Prostate gland (tissue), 2 donors: Measurements from ENCODE around the gene TBC1D22A. TPM values are rescaled to one million over a fixed set of nuclear protein-coding genes. Genes with fewer than 3 reads are reported as not detected.

ENCODE experiments used
- DNase-seq: peaks from one replicate; pipeline ENCODE4 v3.0.0-alpha.2; 2019; ENCODE audit warnings: low spot score
- H3K27ac ChIP-seq, 2 donors: fragments of 200-600 bp; sonication (generic); 2 replicates each; pipeline ENCODE4 v1.5.1; 2017 to 2019
- H3K27me3 ChIP-seq: fragments of 200-600 bp; sonication (generic); replicated peaks from 2 replicates; pipeline ENCODE4 v1.5.1; 2019; ENCODE audit not compliant: insufficient read depth
- H3K36me3 ChIP-seq, 2 donors: fragments of 200-600 bp; sonication (generic); 1 replicate in 1 of 2; 2 replicates in 1 of 2; pipeline versions ENCODE4 v1.5.1 to v1.8.1; 2017 to 2019
- H3K4me1 ChIP-seq: fragments of 200-600 bp; sonication (generic); replicated peaks from 2 replicates; pipeline ENCODE4 v1.5.1; 2019
- H3K4me3 ChIP-seq, 2 donors: fragments of 200-600 bp; sonication (generic); 2 replicates each; pipeline ENCODE4 v1.5.1; 2017 to 2019
- H3K9me3 ChIP-seq: fragments of 200-600 bp; sonication (generic); 2 replicates; pipeline ENCODE4 v1.5.1; 2017
- POLR2A ChIP-seq: fragments of 450-650 bp; IDR thresholded peaks from one replicate; pipeline ENCODE4 v1.6.1; 2016; ENCODE audit warnings: antibody characterized with exemption, mild to moderate bottlenecking
- POLR2AphosphoS5 ChIP-seq: sonication (generic); formaldehyde crosslinking; IDR thresholded peaks from one replicate; pipeline ENCODE4 v1.6.1; 2017; ENCODE audit warnings: antibody characterized with exemption
- WGBS: methylation state at CpG from one replicate; pipeline ENCODE4 v1.1.5; 2018; 5-methylcytosine and 5-hydroxymethylcytosine counted together
- intact Hi-C: fragments of 100-400 bp; cut with DNase I; formaldehyde crosslinking; loops from one replicate; pipeline ENCODE4 v1.14.2; 2022
- total RNA-seq, 2 donors: library from RNA; depleted of rRNA; stranded (reverse); fragments of >200 nt; gene quantifications; one replicate each; pipeline ENCODE4 v1.1.0, GENCODE V29; 2016
- TF ChIP-seq, protein P1 (sequence below), 4 experiments: fragments of 200-600 bp in 2 of 4; fragments of 450-650 bp in 2 of 4; sonication (generic) in 2 of 4; IDR thresholded peaks; 1 replicate in 3 of 4; 2 replicates in 1 of 4; pipeline ENCODE4 v1.5.1; 2016 to 2019; ENCODE audit warnings: antibody characterized with exemption in 4 of 4, mild to moderate bottlenecking in 2 of 4, moderate library complexity in 2 of 4

The TBC1D22A gene
- total RNA-seq, 2 donors from 2014 or later: 16.0 to 30.7 TPM

- Histone ChIP-seq H3K36me3 (no peaks in the 10 kb centered on the region), H3K4me3 (no peak overlapping the region), H3K27ac (no peak overlapping the region), H3K9me3 (no peaks in the 10 kb centered on the region), H3K27me3 (no peaks in the 10 kb centered on the region), H3K4me1 (peaks cover 2% of the 10 kb centered on the region)
- TF ChIP-seq, protein P1, sequence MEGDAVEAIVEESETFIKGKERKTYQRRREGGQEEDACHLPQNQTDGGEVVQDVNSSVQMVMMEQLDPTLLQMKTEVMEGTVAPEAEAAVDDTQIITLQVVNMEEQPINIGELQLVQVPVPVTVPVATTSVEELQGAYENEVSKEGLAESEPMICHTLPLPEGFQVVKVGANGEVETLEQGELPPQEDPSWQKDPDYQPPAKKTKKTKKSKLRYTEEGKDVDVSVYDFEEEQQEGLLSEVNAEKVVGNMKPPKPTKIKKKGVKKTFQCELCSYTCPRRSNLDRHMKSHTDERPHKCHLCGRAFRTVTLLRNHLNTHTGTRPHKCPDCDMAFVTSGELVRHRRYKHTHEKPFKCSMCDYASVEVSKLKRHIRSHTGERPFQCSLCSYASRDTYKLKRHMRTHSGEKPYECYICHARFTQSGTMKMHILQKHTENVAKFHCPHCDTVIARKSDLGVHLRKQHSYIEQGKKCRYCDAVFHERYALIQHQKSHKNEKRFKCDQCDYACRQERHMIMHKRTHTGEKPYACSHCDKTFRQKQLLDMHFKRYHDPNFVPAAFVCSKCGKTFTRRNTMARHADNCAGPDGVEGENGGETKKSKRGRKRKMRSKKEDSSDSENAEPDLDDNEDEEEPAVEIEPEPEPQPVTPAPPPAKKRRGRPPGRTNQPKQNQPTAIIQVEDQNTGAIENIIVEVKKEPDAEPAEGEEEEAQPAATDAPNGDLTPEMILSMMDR (IDR thresholded peaks at IDR 0.05): no peak
- no peak for TF ChIP-seq POLR2AphosphoS5
- TF ChIP-seq POLR2A: no peak
- intact Hi-C loops: no loop called here
- no peak for DNase-seq
- WGBS: 89% methylated on average over 20 of the region's 20 CpGs
Observed at GRCh38 chr22:47050401-47051051, 288.1 kb downstream of the TBC1D22A start.

GRCh38 chr22:47051441-47052071 is 289.1 kb downstream of the TBC1D22A start:
- Histone ChIP-seq H3K36me3 (no peaks in the 10 kb centered on the region), H3K4me1 (peaks cover 2% of the 10 kb centered on the region), H3K9me3 (no peaks in the 10 kb centered on the region), H3K27me3 (no peaks in the 10 kb centered on the region), H3K27ac (no peak overlapping the region), H3K4me3 (no peak overlapping the region)
- intact Hi-C loops: no loop called here
- DNase-seq: no peak
- TF ChIP-seq POLR2A (no peak), POLR2AphosphoS5 (no peak)
- TF ChIP-seq, protein P1 (IDR thresholded peaks at IDR 0.05): no peak
- WGBS: 91% methylated on average over 20 of the region's 20 CpGs

- Histone ChIP-seq H3K27me3 (no peaks in the 10 kb centered on the region), H3K27ac (no peak overlapping the region), H3K4me1 (peaks cover 2% of the 10 kb centered on the region), H3K4me3 (no peak overlapping the region), H3K9me3 (no peaks in the 10 kb centered on the region), H3K36me3 (no peaks in the 10 kb centered on the region)
- WGBS: 94% methylated on average over 17 of the region's 19 CpGs
- TF ChIP-seq, protein P1 (IDR thresholded peaks at IDR 0.05): no peak
- TF ChIP-seq POLR2A (no peak), POLR2AphosphoS5 (no peak)
- intact Hi-C loops: no loop called here
- DNase-seq: no peak
Observed at GRCh38 chr22:47052236-47053012, 290.0 kb downstream of the TBC1D22A start.

- intact Hi-C loops: no loop called here
- H3K27ac ChIP-seq: no peak overlapping the region
- 88% methylated on average over 14 of the region's 14 CpGs for WGBS
Observed at GRCh38 chr22:47053013-47053725, 290.7 kb downstream of the TBC1D22A start.

More at GRCh38 chr22:47053013-47053725, 290.7 kb downstream of the TBC1D22A start:
- H3K9me3 ChIP-seq: no peaks in the 10 kb centered on the region
- peaks cover 2% of the 10 kb centered on the region for H3K4me1 ChIP-seq
- DNase-seq: no peak
- H3K36me3 ChIP-seq: no peaks in the 10 kb centered on the region
- H3K27me3 ChIP-seq: no peaks in the 10 kb centered on the region
- no peak overlapping the region for H3K4me3 ChIP-seq
- TF ChIP-seq POLR2AphosphoS5 (no peak), POLR2A (no peak)
- TF ChIP-seq, protein P1 (IDR thresholded peaks at IDR 0.05): no peak
